ENCODE measurements around the gene DDC. TPM values are rescaled to one million over a fixed set of nuclear protein-coding genes. Genes with fewer than 3 reads are reported as not detected.

The DDC gene
- total and polyA plus RNA-seq, 9 donors: 0.24 to 3.3 (median 0.72) TPM

DNA sequence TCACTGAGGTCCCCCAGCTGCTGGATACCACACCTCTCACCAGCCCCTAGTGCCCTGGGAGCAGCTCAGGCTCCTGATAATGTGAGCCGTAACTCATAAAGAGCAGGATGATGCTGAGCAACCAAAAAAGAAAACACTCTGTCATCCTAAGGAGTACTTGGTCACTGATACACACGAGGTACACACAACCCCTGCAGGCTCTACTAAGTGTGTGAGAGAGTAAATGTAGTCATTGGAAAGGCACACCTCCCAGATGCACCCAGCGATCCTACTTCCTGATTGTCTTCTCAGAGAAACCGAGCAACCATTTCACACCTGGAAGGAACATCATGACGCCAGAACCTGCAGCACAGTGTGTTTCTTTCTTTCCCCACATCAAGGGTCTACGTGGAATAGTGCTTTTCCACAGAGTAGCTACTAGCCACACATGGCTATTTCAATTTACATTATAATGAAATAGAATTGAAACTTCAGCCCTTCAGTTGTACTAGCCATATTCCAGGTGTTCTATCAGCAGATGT lies 149.3 kb downstream of the DDC start:
- WGBS, 3 donors: 70 to 82% (median 77%) methylated on average over 6 of the region's 6 CpGs

DNA sequence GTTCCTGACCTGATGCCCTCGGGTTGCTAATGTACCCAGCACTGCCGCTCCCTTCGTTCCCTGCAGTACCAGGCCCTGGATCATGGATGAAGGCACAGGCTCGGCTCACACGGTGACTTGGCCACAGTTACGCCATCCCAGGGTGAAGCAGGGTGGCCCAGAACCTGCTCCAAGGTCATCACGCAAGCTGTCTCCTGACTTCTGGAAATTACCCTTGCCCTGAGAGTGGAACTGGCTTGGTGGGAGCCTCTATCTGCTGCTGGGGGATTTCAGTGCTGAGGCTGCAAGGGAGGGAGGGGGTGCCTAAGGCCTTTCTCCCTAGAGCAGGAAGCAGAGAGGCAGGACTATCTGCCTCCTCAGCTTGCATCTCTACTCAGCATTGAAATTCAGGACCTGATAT lies 151.6 kb downstream of the DDC start:
- intact Hi-C loops (cut with DNase I): no loop called here
- H3K27me3 ChIP-seq: no peaks in the 10 kb centered on the region
- no peak for TF ChIP-seq POLR2A (IDR thresholded peaks at IDR 0.05)
- no peak for TF ChIP-seq EP300 (IDR thresholded peaks at IDR 0.05)
- no peak overlapping the region for H3K27ac ChIP-seq
- 90 to 93% (median 90%) methylated on average over 7 of the region's 7 CpGs for WGBS, 3 donors
- no peaks in the 10 kb centered on the region for H3K4me1 ChIP-seq (ENCODE audit: insufficient read depth)
- H3K4me3 ChIP-seq: no peak overlapping the region
- DNase-seq: no peak
- no peaks in the 10 kb centered on the region for H3K36me3 ChIP-seq
- H3K9me3 ChIP-seq: no peaks in the 10 kb centered on the region

More for the DNA sequence above, 149.3 kb downstream of the DDC start:
- TF ChIP-seq, protein P1, sequence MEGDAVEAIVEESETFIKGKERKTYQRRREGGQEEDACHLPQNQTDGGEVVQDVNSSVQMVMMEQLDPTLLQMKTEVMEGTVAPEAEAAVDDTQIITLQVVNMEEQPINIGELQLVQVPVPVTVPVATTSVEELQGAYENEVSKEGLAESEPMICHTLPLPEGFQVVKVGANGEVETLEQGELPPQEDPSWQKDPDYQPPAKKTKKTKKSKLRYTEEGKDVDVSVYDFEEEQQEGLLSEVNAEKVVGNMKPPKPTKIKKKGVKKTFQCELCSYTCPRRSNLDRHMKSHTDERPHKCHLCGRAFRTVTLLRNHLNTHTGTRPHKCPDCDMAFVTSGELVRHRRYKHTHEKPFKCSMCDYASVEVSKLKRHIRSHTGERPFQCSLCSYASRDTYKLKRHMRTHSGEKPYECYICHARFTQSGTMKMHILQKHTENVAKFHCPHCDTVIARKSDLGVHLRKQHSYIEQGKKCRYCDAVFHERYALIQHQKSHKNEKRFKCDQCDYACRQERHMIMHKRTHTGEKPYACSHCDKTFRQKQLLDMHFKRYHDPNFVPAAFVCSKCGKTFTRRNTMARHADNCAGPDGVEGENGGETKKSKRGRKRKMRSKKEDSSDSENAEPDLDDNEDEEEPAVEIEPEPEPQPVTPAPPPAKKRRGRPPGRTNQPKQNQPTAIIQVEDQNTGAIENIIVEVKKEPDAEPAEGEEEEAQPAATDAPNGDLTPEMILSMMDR (IDR thresholded peaks at IDR 0.05): no peak
- TF ChIP-seq POLR2A (IDR thresholded peaks at IDR 0.05): no peak
- no peak for TF ChIP-seq EP300 (IDR thresholded peaks at IDR 0.05)
- Histone ChIP-seq H3K27ac (no peak overlapping the region), H3K4me3 (no peak overlapping the region), H3K4me1 (ENCODE audit: insufficient read depth) (no peaks in the 10 kb centered on the region), H3K27me3 (no peaks in the 10 kb centered on the region), H3K9me3 (no peaks in the 10 kb centered on the region), H3K36me3 (no peaks in the 10 kb centered on the region)
- no peak for DNase-seq
- intact Hi-C loops (cut with DNase I): no loop called here

DNA sequence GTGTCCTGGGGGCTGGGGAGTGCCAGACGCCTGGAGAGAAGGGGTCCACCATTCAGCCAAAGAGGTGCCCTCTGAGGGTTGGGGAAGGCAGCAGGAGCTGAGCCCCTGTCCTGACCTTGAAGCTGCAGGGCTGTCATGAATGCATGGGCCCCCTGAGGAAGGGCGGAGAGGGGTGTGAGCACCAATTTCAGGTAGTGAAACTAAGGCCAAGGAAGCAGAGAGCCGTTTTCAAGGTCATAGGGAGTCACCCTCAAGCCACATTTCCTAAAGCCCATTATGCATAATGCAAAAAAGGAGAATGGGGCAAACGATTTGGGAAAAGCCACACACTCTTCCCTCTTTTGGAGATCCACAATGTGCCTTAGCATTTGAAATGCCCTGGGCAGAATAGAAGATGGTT lies 152.2 kb downstream of the DDC start:
- Histone ChIP-seq H3K4me1 (ENCODE audit: insufficient read depth) (no peaks in the 10 kb centered on the region), H3K4me3 (no peak overlapping the region), H3K27me3 (no peaks in the 10 kb centered on the region), H3K27ac (no peak overlapping the region), H3K9me3 (no peaks in the 10 kb centered on the region), H3K36me3 (no peaks in the 10 kb centered on the region)
- intact Hi-C loops (cut with DNase I): no loop called here
- TF ChIP-seq POLR2A (IDR thresholded peaks at IDR 0.05) (no peak), EP300 (IDR thresholded peaks at IDR 0.05) (no peak)
- TF ChIP-seq, protein P1 (IDR thresholded peaks at IDR 0.05): no peak
- no peak for DNase-seq
- WGBS, 3 donors: 51 to 52% (median 51%) methylated on average over 4 of the region's 4 CpGs

DNA sequence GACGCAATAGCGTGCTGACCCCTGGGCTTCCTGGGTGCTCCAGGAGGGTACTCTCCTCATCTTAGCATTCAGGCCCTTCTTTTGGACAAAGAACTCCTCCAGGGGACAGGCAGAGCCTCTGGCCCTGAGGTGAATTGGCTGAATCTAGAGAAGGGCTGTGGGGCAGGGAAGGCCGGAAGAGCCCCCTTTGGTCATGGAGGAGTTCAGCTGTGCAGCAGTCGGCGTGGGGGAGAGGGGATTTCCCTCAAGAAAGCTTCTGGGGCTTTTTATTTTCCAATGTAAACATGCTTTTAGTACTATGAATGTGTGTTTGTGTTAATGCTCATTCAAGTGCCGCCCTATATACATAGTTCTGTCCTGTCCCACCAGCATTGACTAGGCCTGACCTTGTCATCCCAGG lies 153.9 kb downstream of the DDC start:
- intact Hi-C loops (cut with DNase I): no loop called here
- Histone ChIP-seq H3K27me3 (no peaks in the 10 kb centered on the region), H3K9me3 (no peaks in the 10 kb centered on the region), H3K27ac (no peak overlapping the region), H3K36me3 (no peaks in the 10 kb centered on the region), H3K4me1 (ENCODE audit: insufficient read depth) (no peaks in the 10 kb centered on the region), H3K4me3 (no peak overlapping the region)
- WGBS, 3 donors: 83 to 87% (median 85%) methylated on average over 6 of the region's 6 CpGs
- no peak for DNase-seq
- TF ChIP-seq, protein P1 (IDR thresholded peaks at IDR 0.05): no peak
- TF ChIP-seq EP300 (IDR thresholded peaks at IDR 0.05): no peak
- no peak for TF ChIP-seq POLR2A (IDR thresholded peaks at IDR 0.05)

DNA sequence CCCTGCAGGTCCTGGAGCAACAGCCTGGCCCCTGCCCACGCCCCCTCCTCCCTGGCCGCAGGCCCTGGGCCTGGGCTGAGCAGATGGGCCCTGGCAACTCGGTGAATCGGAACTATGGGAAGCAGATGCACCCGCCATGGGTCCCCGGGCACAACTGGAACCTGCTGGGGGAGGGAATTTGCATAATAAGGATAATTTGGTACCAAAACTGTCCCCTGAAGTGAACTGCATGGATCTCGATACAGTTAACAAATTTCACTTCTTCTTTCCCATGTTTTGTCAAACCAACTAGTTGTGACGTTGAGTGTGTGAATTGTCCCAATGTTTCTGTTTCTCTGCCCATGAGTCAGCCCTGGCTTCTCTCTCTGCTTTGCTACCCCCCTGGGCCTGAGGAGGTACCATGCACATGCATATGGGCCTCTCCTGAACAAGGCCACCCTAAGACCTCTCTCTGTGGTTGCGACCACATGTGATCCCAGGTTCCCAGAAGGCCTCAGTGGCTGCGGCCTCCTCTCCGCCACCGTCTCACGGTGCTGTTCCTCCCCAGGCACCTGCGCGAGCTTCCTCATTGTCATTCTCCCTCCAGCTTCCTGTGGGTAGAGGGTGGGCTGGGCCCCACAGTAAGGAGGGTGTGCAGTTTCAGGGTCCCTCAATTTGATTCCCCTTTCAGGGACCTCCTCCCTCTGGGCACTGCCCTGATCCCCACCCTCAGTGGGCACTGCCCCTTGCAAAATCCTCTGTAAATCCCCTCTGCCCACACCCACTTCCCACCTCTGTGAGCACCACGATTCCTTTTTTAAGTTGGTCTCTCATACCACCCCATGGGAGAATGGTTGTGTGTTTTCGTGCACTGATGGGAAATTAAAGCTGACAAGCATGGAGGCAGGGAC lies 155.1 kb downstream of the DDC start:
- intact Hi-C loops (cut with DNase I): no loop called here
- 82 to 87% (median 86%) methylated on average over 17 of the region's 17 CpGs for WGBS, 3 donors
- H3K4me3 ChIP-seq: no peak overlapping the region
- H3K27me3 ChIP-seq: no peaks in the 10 kb centered on the region
- no peaks in the 10 kb centered on the region for H3K4me1 ChIP-seq (ENCODE audit: insufficient read depth)
- TF ChIP-seq EP300 (IDR thresholded peaks at IDR 0.05) (no peak), POLR2A (IDR thresholded peaks at IDR 0.05) (no peak)
- TF ChIP-seq, protein P1 (IDR thresholded peaks at IDR 0.05): no peak
- H3K9me3 ChIP-seq: no peaks in the 10 kb centered on the region
- no peaks in the 10 kb centered on the region for H3K36me3 ChIP-seq
- H3K27ac ChIP-seq: no peak overlapping the region
- DNase-seq: no peak

Measured in ovary (tissue), 9 donors.